ENCODE measurements around the gene INSYN2B.

GRCh38 chr5:169867347-169867746 is 112.9 kb downstream of the INSYN2B start:
- TF ChIP-seq, protein P1, sequence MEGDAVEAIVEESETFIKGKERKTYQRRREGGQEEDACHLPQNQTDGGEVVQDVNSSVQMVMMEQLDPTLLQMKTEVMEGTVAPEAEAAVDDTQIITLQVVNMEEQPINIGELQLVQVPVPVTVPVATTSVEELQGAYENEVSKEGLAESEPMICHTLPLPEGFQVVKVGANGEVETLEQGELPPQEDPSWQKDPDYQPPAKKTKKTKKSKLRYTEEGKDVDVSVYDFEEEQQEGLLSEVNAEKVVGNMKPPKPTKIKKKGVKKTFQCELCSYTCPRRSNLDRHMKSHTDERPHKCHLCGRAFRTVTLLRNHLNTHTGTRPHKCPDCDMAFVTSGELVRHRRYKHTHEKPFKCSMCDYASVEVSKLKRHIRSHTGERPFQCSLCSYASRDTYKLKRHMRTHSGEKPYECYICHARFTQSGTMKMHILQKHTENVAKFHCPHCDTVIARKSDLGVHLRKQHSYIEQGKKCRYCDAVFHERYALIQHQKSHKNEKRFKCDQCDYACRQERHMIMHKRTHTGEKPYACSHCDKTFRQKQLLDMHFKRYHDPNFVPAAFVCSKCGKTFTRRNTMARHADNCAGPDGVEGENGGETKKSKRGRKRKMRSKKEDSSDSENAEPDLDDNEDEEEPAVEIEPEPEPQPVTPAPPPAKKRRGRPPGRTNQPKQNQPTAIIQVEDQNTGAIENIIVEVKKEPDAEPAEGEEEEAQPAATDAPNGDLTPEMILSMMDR (IDR thresholded peaks at IDR 0.05; ENCODE audit: low read length) = no peak
- TF ChIP-seq EZH2phosphoT487 (IDR thresholded peaks at IDR 0.05; ENCODE audit: low read length) (no peak), EZH2 (optimal IDR thresholded peaks at IDR 0.05; ENCODE audit: low read depth, low read length) (no peak)
